HepG2 (cell line): ENCODE results near the gene RHBDL1.

Experiments
- ARNT ChIP-seq: fragments of 450-650 bp; IDR thresholded peaks from 2 replicates; pipeline ENCODE4 v1.6.1; 2017
- ELK4 ChIP-seq: sonication (generic); formaldehyde crosslinking; IDR thresholded peaks from 2 replicates; pipeline ENCODE4 v1.9.0; 2021; ENCODE audit warnings: missing genetic modification reagents, borderline replicate concordance
- SETDB1 ChIP-seq: sonication (generic); formaldehyde crosslinking; IDR thresholded peaks from 2 replicates; pipeline ENCODE4 v1.5.1; 2020; ENCODE audit warnings: missing genetic modification reagents, mild to moderate bottlenecking, borderline replicate concordance
- ZNF296 ChIP-seq: sonication (generic); formaldehyde crosslinking; conservative IDR thresholded peaks from 2 replicates; pipeline ENCODE4 v1.5.0; 2020; ENCODE audit warnings: mild to moderate bottlenecking, missing genetic modification reagents

- no peak for TF ChIP-seq ELK4 (CRISPR knock-in tag)
- TF ChIP-seq SETDB1 (CRISPR knock-in tag), result no peak
- TF ChIP-seq ARNT, result no peak
- TF ChIP-seq ZNF296, result no peak
Observed at GRCh38 chr16:709566-710499, 34.4 kb downstream of the RHBDL1 start.
